ENCODE data around the gene GABRR3.

Gene GABRR3

DNA sequence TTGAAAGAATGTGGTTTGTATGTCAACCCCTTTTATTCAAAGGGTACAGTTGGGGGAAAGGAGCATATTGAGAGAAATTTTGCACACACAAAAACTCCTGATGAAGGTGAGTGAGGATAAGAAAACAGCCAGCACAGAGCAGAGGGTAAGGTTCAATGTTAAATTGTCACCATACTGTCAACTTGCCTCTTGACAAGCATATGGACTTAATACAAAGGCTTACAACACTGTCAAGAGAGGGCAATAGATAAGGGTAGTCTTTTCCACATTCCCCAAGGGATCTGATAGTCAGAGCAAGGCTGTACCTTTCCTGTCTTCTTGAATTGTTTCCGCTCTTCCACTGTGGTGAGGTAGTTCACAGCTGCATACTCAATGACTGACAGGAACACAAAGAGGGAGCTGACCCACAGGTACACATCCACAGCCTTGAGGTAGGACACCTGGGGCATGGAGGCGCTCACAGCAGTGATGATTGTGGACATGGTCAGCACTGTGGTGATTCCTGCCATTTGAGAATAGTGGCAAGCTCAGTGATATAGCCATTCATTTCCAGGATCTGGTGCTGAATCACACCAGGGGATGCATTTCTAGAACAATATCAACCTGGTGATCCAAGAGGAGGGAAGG lies 42.5 kb downstream of the GABRR3 start:
- TF ChIP-seq, protein P1, sequence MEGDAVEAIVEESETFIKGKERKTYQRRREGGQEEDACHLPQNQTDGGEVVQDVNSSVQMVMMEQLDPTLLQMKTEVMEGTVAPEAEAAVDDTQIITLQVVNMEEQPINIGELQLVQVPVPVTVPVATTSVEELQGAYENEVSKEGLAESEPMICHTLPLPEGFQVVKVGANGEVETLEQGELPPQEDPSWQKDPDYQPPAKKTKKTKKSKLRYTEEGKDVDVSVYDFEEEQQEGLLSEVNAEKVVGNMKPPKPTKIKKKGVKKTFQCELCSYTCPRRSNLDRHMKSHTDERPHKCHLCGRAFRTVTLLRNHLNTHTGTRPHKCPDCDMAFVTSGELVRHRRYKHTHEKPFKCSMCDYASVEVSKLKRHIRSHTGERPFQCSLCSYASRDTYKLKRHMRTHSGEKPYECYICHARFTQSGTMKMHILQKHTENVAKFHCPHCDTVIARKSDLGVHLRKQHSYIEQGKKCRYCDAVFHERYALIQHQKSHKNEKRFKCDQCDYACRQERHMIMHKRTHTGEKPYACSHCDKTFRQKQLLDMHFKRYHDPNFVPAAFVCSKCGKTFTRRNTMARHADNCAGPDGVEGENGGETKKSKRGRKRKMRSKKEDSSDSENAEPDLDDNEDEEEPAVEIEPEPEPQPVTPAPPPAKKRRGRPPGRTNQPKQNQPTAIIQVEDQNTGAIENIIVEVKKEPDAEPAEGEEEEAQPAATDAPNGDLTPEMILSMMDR (IDR thresholded peaks at IDR 0.05; ENCODE audit: low read depth, low read length, missing control alignments) = no peak
- H3K4me3 ChIP-seq (replicated peaks; ENCODE audit: low read depth, low read length) = no peak overlapping the region
- DNase-seq (ENCODE audit: extremely low read depth, low read depth) = no peak

DNA sequence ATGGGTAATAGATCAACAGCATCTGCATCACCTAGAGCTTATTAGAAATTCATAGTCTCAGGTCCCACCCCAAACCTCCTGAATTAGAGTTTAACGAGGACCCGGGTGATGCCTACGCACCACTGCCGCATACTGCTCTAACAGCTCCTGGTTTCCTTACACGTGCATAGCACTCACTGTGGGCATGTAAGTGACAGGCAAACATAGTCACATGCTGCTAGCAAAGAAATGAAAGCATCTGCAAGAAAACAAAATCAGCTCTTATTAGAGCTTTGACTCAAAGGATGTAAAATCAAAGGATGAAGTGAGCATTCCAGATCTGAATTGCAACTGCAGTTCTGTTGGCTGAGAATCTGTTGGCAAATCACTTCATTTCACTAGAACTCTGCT lies 43.8 kb downstream of the GABRR3 start:
- H3K4me3 ChIP-seq (replicated peaks; ENCODE audit: low read depth, low read length) = no peak overlapping the region
- TF ChIP-seq, protein P1 (IDR thresholded peaks at IDR 0.05; ENCODE audit: low read depth, low read length, missing control alignments) = no peak
- no peak for DNase-seq (ENCODE audit: extremely low read depth, low read depth)

DNA sequence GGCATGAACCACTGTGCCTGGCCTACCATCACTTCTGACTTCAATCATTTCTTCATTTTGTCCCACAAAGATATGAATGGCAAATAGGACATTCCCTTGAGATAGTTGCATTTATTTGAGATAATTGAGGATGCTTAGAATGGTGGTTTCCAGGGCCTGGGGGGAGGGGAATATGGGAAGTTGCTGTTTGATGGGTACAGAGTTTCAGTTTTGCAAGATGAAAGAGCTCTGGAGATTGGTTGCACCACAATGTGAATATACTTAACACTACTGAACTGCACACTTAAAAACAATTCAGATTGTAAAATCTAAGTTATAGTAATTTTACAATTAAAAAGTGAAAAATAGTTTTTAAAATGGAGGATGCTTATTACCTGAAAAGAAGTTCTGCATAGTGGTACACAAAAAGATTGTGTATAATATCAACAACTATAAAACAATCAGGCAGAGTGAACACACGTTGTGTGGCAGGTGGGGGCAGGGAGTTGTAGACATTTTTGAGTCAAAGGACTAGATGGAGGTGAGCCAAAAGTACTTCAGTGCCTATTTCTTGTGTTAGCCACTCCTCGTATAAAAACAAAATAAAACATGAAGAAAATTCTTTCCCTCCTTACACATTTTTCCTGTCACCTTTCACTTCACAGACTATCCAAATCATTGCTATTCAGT lies 44.4 kb downstream of the GABRR3 start:
- TF ChIP-seq, protein P1 (IDR thresholded peaks at IDR 0.05; ENCODE audit: low read depth, low read length, missing control alignments) = no peak
- H3K4me3 ChIP-seq (replicated peaks; ENCODE audit: low read depth, low read length) = no peak overlapping the region
- no peak for DNase-seq (ENCODE audit: extremely low read depth, low read depth)

DNA sequence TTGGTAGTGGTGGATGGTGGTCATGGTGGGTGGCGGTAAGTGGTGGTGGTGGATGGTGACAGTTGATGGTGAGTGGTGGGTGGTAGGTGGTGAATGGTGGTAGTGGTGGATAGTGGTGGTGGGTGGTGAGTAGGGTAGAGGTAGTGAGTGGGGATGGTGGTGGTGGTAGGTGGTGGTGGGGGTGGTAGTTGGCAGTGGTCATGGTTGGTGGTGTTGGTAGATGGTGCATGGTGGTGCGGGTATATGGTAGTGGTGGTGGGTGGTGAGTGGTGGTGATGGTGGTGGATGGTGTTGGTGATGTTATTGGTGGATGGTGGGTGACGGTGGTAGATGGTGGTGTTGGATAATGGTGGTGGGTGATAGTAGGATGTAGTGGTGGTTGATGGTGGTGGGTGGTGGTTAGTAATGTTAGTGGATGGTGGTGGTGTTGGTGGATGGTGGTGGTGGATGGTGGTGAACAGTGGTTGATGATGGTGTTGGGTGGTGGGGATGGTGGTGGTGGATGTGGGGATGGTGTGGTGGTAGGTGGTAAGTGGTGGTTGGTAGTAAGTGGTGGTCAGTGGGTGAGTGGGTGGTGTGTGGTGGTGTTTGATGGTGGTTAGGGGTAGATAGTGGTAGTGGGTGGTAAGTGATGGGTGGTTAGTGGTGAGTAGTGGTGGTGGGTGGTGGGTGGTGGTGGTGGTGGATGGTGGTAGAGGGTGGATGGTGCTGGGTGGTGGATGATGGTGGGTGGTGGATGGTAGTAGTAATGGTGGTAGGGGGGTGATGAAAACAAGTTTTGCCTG lies 46.1 kb downstream of the GABRR3 start:
- no peak overlapping the region for H3K4me3 ChIP-seq (replicated peaks; ENCODE audit: low read depth, low read length)
- TF ChIP-seq, protein P1 (IDR thresholded peaks at IDR 0.05; ENCODE audit: low read depth, low read length, missing control alignments) = no peak
- DNase-seq (ENCODE audit: extremely low read depth, low read depth) = no peak

DNA sequence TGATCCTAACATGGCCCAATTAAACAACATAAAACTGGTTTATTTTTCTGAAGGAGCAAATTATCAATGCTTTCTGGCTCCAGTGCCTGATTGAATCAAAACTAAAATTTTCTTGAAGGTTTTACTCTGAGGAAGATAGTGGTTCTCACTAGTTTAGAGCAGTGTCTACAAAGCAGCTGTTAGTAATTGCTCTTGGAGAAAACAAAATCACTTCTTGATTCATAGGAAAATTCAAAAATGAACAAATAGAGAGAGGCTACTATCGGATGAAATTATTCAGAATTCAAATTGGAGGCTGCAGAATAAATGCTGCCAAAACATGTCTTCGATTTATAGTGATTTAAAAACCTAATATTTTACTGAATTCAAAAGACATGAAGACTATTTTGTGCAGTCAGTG lies 47.8 kb downstream of the GABRR3 start:
- TF ChIP-seq, protein P1 (IDR thresholded peaks at IDR 0.05; ENCODE audit: low read depth, low read length, missing control alignments) = no peak
- DNase-seq (ENCODE audit: extremely low read depth, low read depth) = no peak
- no peak overlapping the region for H3K4me3 ChIP-seq (replicated peaks; ENCODE audit: low read depth, low read length)

DNA sequence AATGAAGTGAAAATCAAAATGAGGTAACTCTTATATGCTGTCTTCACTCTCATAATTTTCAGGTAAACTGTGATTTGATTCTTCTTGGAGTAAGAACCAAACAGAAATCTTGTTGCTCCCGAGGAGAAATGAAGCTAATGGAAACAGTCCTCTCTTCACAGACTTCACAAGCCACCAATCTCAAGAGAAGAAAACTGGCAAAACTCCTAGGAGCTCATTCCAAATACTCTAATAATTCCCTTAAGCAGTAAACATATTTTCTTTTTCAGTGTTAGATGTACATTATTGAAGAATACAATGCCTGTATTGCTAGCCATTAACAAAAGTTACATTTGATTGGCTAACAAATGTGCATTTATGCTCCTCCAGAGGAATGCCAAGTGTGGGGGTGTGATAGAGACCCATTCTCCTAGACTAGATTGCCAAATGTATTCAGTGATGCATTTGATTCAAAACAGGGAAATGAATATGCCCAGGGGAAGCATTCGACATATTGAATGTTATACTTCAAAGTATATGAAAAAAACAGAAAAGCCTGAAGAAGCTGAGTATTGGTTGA lies 51.1 kb downstream of the GABRR3 start:
- no peak for DNase-seq (ENCODE audit: extremely low read depth, low read depth)
- no peak overlapping the region for H3K4me3 ChIP-seq (replicated peaks; ENCODE audit: low read depth, low read length)
- TF ChIP-seq, protein P1 (IDR thresholded peaks at IDR 0.05; ENCODE audit: low read depth, low read length, missing control alignments) = no peak

Data from HFF-Myc (cell line).